Liver (tissue), 3 donors: Measurements from ENCODE around the gene APP.

Experiments
- ATF3 ChIP-seq: IDR thresholded peaks from 2 replicates; pipeline ENCODE4 v1.6.1; 2016; ENCODE audit warnings: antibody characterized with exemption
- CTCF ChIP-seq: fragments of 150-350 bp; IDR thresholded peaks from 2 replicates; pipeline ENCODE4 v1.5.1; 2017; ENCODE audit warnings: improper control_type of control experiment, low read depth, low read length; ENCODE audit not compliant: missing input control
- EGR1 ChIP-seq, 2 donors: IDR thresholded peaks; 2 replicates each; pipeline ENCODE4 v1.6.1; 2016 to 2018; ENCODE audit warnings: antibody characterized with exemption in 2 of 2, low read depth in 2 of 2
- FOXA1 ChIP-seq: IDR thresholded peaks from 2 replicates; pipeline ENCODE4 v1.6.1; 2016; ENCODE audit warnings: antibody characterized with exemption
- FOXA2 ChIP-seq: IDR thresholded peaks from 2 replicates; pipeline ENCODE4 v1.6.1; 2016; ENCODE audit warnings: antibody characterized with exemption
- GABPA ChIP-seq, 2 donors: IDR thresholded peaks in 1 of 2; conservative IDR thresholded peaks in 1 of 2; 2 replicates each; pipeline ENCODE4 v1.6.1; 2016; ENCODE audit warnings: antibody characterized with exemption in 2 of 2, mild to moderate bottlenecking in 1 of 2, moderate library complexity in 1 of 2
- JUND ChIP-seq, 2 donors: IDR thresholded peaks; 2 replicates each; pipeline ENCODE4 v1.6.1; 2016; ENCODE audit warnings: antibody characterized with exemption in 2 of 2
- MAX ChIP-seq: IDR thresholded peaks from 2 replicates; pipeline ENCODE4 v1.6.1; 2016; ENCODE audit warnings: antibody characterized with exemption
- RAD21 ChIP-seq, 2 donors: IDR thresholded peaks; 2 replicates each; pipeline ENCODE4 v1.6.1; 2016; ENCODE audit warnings: antibody characterized with exemption in 2 of 2, mild to moderate bottlenecking in 2 of 2
- REST ChIP-seq: IDR thresholded peaks from 2 replicates; pipeline ENCODE4 v1.6.1; 2016; ENCODE audit warnings: antibody characterized with exemption, mild to moderate bottlenecking
- SP1 ChIP-seq: IDR thresholded peaks from 2 replicates; pipeline ENCODE4 v1.6.1; 2018; ENCODE audit warnings: antibody characterized with exemption, mild to moderate bottlenecking
- TAF1 ChIP-seq: conservative IDR thresholded peaks from 2 replicates; pipeline ENCODE4 v1.6.1; 2016; ENCODE audit warnings: antibody characterized with exemption, mild to moderate bottlenecking
- YY1 ChIP-seq: IDR thresholded peaks from 2 replicates; pipeline ENCODE4 v1.6.1; 2016; ENCODE audit warnings: antibody characterized with exemption, mild to moderate bottlenecking
- ZBTB33 ChIP-seq: IDR thresholded peaks from 2 replicates; pipeline ENCODE4 v1.6.1; 2016; ENCODE audit warnings: antibody characterized with exemption
- donor health status: healthy.
- donor health status: healthy.

- TF ChIP-seq CTCF (no peak), SP1 (no peak), ATF3 (no peak), TAF1 (no peak), REST (no peak), MAX (no peak), ZBTB33 (no peak), GABPA (IDR thresholded peaks at IDR 0.05 in 1 of 2, conservative IDR thresholded peaks at IDR 0.05 in 1 of 2) (no peak), RAD21 (IDR thresholded peaks at IDR 0.05) (no peak), JUND (IDR thresholded peaks at IDR 0.05) (no peak), FOXA2 (no peak), YY1 (no peak), EGR1 (IDR thresholded peaks at IDR 0.05; ENCODE audit: low read depth in 2 of 2) (no peak), FOXA1 (no peak)
Measured at GRCh38 chr21:25997788-25998611, 172.6 kb downstream of the APP start.
